ENCODE measurements around the gene PLEKHA4. TPM values are rescaled to one million over a fixed set of nuclear protein-coding genes. Genes with fewer than 3 reads are reported as not detected.

PLEKHA4 gene
- total and polyA plus RNA-seq, 2 donors (not counting 1 experiment from before 2014, with no cell fraction given): 4.3 to 6.2 TPM

- Histone ChIP-seq H3K9ac (ENCODE audit: low read length) (no peak overlapping the region), H3K36me3 (replicated peaks in 1 of 2; ENCODE audit: control extremely low read depth in 1 of 2, control insufficient read depth in 1 of 2, extremely low read depth in 1 of 2, insufficient read depth in 2 of 2, low read length in 1 of 2) (no peaks in the 10 kb centered on the region), H3K27me3 (replicated peaks in 1 of 4; ENCODE audit: control extremely low read depth in 1 of 4, control insufficient read depth in 3 of 4, insufficient read depth in 4 of 4, low read length in 3 of 4) (no peaks in the 10 kb centered on the region), H3K79me2 (ENCODE audit: control insufficient read depth, insufficient read depth, low read length) (no peaks in the 10 kb centered on the region), H3K4me3 (ENCODE audit: control extremely low read depth in 1 of 5, extremely low read depth in 1 of 5, insufficient read depth in 1 of 5, low read depth in 2 of 5, low read length in 4 of 5) (no peak overlapping the region), H4K20me1 (ENCODE audit: control insufficient read depth, insufficient read depth, low read length, poor library complexity, severe bottlenecking) (no peaks in the 10 kb centered on the region), H2AFZ (ENCODE audit: insufficient read depth, low read depth, low read length, poor library complexity, severe bottlenecking) (no peak overlapping the region), H3K9me3 (ENCODE audit: control extremely low read depth in 1 of 3, control insufficient read depth in 2 of 3, insufficient read depth in 1 of 3, low read length in 2 of 3) (no peaks in the 10 kb centered on the region), H3K4me2 (replicated peaks; ENCODE audit: low read depth, low read length, poor library complexity, severe bottlenecking) (no peak overlapping the region), H3K4me1 (ENCODE audit: control insufficient read depth in 2 of 2, insufficient read depth in 2 of 2, low read length in 2 of 2) (no peaks in the 10 kb centered on the region), H3K27ac (ENCODE audit: low read length in 2 of 2) (no peak overlapping the region)
- DNase-seq: no peak
- H3K4me3 Mint-ChIP-seq: no peak overlapping the region
- no peaks in the 10 kb centered on the region for H3K9me3 Mint-ChIP-seq (ENCODE audit: insufficient read depth)
- H3K4me1 Mint-ChIP-seq: peaks cover 7% of the 10 kb centered on the region
- TF ChIP-seq EZH2 (IDR thresholded peaks at IDR 0.05; ENCODE audit: borderline replicate concordance, insufficient read depth, low read depth, low read length, poor library complexity, severe bottlenecking): no peak
- TF ChIP-seq, protein P1, sequence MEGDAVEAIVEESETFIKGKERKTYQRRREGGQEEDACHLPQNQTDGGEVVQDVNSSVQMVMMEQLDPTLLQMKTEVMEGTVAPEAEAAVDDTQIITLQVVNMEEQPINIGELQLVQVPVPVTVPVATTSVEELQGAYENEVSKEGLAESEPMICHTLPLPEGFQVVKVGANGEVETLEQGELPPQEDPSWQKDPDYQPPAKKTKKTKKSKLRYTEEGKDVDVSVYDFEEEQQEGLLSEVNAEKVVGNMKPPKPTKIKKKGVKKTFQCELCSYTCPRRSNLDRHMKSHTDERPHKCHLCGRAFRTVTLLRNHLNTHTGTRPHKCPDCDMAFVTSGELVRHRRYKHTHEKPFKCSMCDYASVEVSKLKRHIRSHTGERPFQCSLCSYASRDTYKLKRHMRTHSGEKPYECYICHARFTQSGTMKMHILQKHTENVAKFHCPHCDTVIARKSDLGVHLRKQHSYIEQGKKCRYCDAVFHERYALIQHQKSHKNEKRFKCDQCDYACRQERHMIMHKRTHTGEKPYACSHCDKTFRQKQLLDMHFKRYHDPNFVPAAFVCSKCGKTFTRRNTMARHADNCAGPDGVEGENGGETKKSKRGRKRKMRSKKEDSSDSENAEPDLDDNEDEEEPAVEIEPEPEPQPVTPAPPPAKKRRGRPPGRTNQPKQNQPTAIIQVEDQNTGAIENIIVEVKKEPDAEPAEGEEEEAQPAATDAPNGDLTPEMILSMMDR (IDR thresholded peaks at IDR 0.05): no peak
- 76% methylated on average over 4 of the region's 4 CpGs for WGBS (ENCODE audit: insufficient coverage)
- no peak overlapping the region for H3K27ac Mint-ChIP-seq
- H3K27me3 Mint-ChIP-seq: no peaks in the 10 kb centered on the region
- ATAC-seq (ENCODE audit: low read depth): no peak
- CTCF ChIA-PET: interaction anchor here (0.6 kb wide), 1 partner anchor 9 kb away, joined by 4 read pairs; no protein-coding TSS in a partner anchor
- POLR2A ChIA-PET: no interaction called here
- intact Hi-C loops (cut with micrococcal nuclease): no loop called here
Observed at GRCh38 chr19:48819366-48819816, 49.0 kb downstream of the PLEKHA4 start.

DNA sequence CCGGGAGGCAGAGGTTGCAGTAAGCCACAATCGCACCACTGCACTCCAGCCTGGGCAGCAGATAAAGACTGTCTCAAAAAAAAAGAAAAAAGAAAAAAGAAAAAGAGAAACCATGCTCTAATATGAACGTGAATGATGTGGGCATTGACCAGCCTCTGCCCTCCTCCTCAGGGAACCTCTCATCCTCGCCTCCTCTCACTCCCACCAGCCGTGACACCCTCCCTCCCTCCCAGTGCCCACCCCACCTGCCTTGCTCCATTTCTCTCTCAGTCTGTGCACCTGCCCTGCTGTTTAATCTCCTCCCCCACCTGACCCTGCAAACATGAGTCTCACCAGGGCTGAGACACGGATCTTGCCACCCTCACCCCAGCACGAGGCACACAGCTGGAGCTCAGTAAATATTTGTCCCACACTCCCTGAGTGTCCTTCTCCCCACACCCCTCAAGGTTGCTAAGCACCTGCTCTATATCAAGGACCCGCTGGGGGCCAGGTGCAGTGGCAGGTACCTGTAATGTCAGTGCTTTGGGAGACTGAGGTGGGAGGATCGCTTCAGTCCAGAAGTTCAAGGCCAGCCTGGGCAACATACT lies 50.1 kb downstream of the PLEKHA4 start:
- ATAC-seq (ENCODE audit: low read depth) (no peak), DNase-seq (no peak)
- Mint-ChIP-seq H3K9me3 (ENCODE audit: insufficient read depth) (no peaks in the 10 kb centered on the region), H3K4me1 (peaks cover 7% of the 10 kb centered on the region), H3K4me3 (no peak overlapping the region), H3K27me3 (no peaks in the 10 kb centered on the region), H3K27ac (no peak overlapping the region)
- Histone ChIP-seq H3K9me3 (ENCODE audit: control extremely low read depth in 1 of 3, control insufficient read depth in 2 of 3, insufficient read depth in 1 of 3, low read length in 2 of 3) (no peaks in the 10 kb centered on the region), H4K20me1 (ENCODE audit: control insufficient read depth, insufficient read depth, low read length, poor library complexity, severe bottlenecking) (no peaks in the 10 kb centered on the region), H3K27me3 (replicated peaks in 1 of 4; ENCODE audit: control extremely low read depth in 1 of 4, control insufficient read depth in 3 of 4, insufficient read depth in 4 of 4, low read length in 3 of 4) (no peaks in the 10 kb centered on the region), H3K9ac (ENCODE audit: low read length) (no peak overlapping the region), H3K4me3 (ENCODE audit: control extremely low read depth in 1 of 5, extremely low read depth in 1 of 5, insufficient read depth in 1 of 5, low read depth in 2 of 5, low read length in 4 of 5) (no peak overlapping the region), H3K36me3 (replicated peaks in 1 of 2; ENCODE audit: control extremely low read depth in 1 of 2, control insufficient read depth in 1 of 2, extremely low read depth in 1 of 2, insufficient read depth in 2 of 2, low read length in 1 of 2) (no peaks in the 10 kb centered on the region), H3K4me2 (replicated peaks; ENCODE audit: low read depth, low read length, poor library complexity, severe bottlenecking) (no peak overlapping the region), H2AFZ (ENCODE audit: insufficient read depth, low read depth, low read length, poor library complexity, severe bottlenecking) (no peak overlapping the region), H3K4me1 (ENCODE audit: control insufficient read depth in 2 of 2, insufficient read depth in 2 of 2, low read length in 2 of 2) (no peaks in the 10 kb centered on the region), H3K79me2 (ENCODE audit: control insufficient read depth, insufficient read depth, low read length) (no peaks in the 10 kb centered on the region), H3K27ac (ENCODE audit: low read length in 2 of 2) (no peak overlapping the region)
- intact Hi-C loops (cut with micrococcal nuclease): no loop called here
- TF ChIP-seq, protein P1 (IDR thresholded peaks at IDR 0.05): no peak
- no peak for TF ChIP-seq EZH2 (IDR thresholded peaks at IDR 0.05; ENCODE audit: borderline replicate concordance, insufficient read depth, low read depth, low read length, poor library complexity, severe bottlenecking)
- ChIA-PET POLR2A (no interaction called here), CTCF (no interaction called here)
- 92% methylated on average over 5 of the region's 9 CpGs for WGBS (ENCODE audit: insufficient coverage)
